GM21825 (cell line): ENCODE data around the gene SCYGR8.

Experiments
- ATAC-seq: cut with Tn5 transposase; IDR thresholded peaks from one replicate; pipeline ENCODE4 v1.9.1; 2021; ENCODE audit warnings: mild to moderate bottlenecking, moderate library complexity; ENCODE audit not compliant: unreplicated experiment

SCYGR8 gene

DNA sequence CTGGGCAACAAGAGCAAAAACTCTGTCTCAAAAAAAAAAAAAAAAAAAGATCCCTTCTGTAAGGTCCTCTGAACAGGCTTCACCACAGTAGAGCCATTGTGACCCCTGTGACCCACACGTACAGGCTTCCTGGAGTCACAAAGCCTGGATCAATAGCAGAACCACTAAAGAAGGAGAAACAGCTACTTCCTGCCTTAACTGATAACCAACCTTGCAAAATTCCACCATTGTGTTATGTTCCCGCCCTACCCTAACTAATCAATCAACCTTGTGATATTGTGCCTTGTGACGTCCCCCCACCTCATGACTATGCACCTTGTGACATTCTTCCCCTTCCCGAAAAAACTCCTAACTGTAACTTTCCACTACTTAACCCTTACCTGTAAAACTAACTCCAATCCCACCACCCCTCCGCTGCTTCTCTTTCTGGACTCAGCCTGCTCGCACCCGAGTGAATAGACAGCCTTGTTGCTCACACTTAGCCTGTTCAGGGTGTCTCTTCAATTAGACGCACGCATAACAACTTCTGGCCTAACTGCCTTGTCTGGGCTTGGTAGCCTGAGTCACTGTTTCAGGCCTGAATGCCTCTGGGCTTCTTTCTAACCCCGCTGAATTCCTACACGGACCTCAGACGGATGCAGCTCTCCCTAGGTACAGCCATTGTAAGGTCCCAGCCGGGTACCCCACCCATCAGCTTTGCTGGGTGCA, 13.9 kb downstream of the SCYGR8 start:
- ATAC-seq, result no peak

DNA sequence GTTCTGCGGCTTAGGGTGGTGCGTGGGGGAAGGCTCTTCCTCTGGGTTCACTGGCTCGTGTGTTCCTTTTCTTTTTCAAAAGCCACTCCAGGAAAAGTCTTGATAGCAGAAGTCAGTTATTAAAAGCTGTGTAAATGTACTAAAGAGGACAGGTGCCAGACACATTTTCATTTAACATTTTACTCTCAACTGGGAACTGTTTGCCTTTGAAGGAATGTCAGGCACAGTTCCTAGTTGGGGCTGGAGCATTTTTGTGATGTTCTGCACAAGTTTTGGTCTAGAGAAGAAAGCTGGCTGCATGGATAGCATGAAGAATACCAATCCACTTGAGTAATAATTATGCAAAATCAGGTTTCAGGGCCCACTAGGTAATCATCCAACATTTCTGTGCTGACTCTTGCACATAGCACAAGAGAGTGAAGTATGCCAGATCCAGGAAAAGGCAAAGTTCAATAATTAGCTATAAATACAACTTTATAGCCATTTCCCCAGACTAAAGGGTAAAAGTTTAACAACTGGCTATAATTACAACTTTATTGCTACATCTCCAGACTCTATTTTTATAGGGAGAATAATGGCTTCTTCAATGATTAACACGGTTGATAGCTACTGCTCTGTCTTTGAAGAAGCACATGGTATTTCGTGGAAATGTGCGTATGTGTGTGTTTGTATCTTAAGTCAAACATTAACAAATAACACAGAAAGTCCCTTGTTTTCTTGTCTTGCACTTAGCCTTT, 16.2 kb downstream of the SCYGR8 start:
- no peak for ATAC-seq

DNA sequence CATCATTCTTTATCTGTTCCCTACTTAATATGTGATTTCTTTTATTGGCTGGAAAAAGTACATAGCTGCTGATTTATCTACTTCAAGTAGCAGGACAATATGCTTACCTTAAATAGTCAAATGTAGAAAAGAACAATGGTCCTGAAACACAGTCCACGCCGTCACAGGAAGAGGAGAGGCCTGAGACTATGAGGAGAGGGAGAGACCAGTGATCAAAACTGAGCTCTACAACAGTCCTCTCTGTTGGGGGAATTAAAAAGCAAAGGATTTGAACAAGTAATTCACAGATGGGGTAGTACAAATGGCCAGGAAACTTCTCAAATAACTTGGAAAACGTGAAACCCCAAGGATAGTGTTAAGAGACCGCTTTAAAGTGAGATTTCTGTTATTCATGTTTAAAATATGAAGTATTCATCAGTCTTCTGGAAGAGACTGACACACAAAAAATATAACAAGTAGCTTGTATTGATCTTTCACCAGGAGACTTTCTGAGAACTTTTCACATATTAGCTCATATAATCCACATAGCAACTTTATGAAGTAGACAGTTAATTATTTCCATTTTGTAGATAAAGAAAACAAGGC, 20.2 kb downstream of the SCYGR8 start:
- ATAC-seq, result no peak

DNA sequence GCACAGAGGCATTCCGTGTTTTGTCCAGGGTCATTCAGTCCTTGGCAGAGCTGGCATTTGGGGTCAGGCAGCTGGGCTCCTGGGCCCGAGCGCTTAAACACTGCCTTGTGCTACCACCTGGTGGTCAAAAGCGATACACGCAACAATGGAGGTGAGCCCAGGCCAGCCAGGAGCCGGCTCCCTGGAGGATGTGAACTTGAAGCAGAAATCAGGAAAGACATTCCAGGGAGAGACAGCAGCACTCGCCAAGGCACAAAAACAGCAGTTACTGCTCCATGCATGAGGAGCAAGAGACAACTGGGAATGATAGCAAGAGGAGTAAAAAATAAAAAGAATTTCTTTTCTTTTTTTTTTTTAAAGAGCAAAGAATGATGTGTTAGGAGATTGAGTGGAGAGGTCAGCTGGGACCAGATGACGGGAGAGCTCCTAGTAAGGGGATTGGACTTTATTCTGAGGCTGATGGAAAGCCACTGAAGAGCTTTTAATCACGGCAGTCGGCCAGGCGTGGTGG, 20.7 kb downstream of the SCYGR8 start:
- ATAC-seq, result peak; percentile 98

DNA sequence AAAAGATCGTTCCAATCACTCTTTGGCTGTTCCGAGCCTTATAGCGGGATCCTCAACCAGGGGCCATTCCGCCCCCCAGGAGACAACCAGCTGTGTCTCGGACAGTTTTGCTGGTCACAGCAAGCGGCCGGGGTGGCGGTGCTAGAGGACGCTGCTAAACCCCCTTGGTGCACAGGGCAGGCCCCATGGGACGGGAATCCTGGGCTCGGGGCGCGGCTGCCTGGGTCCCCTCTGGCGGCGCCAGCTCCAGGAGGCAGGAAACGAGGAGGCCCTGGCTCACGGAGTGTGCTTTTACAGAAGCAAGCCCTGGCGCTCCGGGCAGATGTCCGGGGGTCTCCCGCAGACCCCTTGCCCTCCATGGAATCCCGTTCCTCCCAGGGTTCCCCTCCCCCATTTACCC, 22.1 kb downstream of the SCYGR8 start:
- ATAC-seq, result no peak

DNA sequence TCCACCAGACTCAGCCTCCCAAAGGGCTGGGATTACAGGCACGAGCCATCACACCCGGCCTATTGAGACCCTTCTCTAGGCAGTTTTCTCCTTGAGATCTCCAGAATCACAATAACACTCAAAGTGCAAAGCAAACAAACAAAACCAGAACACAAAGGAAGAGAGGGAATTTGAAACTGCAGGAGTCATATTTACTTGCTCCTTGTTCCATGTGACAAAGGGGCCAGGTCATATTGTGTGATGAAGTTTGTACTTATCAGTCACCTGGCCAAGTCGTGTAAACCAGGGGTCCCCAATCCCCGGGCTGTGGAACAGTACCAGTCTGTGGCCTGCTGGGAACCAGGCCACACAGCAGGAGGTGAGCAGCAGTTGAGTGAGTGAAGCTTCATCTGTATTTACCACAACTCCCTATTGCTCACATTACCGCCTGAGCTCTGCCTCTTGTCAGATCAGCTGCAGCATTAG, 26.5 kb downstream of the SCYGR8 start:
- no peak for ATAC-seq

DNA sequence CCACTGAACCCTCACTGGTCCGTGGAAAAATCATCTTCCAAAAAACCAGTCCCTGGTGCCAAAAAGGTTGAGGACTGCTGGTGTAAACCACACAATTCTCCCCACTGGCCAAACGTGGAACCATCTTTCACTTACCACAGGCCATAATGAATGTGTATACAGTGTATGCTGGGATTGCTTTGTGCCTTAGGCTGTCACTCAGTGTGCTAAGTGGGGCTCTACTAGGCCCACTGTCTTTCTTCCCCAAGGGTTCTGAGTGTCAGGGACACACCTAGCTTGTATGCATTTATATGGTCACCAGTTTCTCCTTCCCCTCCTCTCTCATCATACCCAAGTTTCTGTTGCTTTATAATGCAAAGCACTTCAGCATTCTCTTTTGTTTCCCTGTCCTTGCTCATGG, 27.2 kb downstream of the SCYGR8 start:
- ATAC-seq, result no peak

DNA sequence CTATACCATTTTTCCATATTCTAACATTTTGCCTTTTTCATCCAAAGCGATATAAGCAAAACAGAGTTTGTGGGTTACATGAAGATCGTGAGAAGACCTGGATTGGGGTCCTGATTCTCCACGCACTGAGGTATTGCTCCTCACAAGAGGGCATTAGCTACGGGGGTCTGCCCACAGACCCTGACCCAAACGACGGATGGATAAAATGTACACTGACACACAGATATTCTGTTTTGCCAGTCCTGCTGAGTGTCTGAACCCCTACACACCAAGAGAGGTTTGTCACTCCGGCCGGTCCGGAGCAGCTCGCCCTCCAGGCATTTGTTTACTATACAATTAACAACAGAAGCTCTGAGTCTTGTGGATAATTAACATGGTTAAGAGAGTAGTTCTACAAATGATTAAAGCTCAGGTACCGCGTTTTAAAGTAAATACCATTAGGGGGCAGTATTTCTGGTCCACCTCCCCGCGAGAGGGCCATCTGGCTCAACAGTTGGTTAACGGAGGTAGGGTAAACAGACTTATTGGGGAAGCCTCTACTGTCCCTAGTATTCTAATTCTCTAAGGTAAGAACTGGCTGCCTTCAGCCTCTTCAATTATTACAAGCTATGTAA, 28.4 kb downstream of the SCYGR8 start:
- no peak for ATAC-seq

DNA sequence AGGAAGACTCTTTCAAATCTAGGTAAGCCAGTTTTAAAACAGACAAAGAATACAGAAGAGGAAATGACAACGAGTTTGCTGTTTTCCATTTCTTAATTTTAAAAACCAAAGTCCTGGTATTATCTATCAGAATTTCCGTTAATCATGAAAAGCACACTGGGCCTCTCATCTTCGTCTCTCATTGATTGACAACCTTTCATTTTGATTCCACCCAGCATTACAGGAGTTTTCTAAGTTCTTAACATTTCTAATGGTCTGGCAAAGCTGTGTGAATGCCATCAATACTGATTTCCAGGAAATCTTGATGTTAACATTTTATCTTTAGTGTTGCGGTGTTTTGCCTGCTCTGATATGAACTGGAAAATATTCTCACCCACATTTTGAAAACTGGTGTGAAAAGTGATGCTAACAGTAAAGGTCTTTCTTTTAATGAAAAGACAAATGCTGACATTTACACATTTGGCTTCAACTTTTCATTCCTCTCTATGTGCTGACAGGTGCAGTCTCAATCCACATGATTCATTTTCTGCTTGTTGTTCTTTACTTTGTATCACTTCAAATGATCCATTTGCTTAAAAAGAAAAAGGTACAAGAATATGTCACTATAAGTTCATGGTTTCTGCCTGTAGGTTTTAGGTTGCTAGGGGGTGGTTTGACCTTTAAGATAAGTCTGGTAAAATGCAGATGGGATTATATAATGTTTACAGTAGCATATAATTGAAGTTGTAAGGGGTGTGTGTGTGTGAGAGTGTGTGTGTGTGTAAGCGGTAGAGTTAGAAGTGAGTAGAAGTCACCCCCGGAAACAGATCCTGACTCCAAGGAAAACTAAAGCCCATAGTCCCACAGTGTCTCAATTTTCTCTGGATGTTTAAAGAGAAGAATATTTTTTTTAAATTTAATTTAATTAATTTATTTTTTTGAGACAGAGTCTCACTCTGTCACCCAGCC, 29.5 kb downstream of the SCYGR8 start:
- no peak for ATAC-seq

DNA sequence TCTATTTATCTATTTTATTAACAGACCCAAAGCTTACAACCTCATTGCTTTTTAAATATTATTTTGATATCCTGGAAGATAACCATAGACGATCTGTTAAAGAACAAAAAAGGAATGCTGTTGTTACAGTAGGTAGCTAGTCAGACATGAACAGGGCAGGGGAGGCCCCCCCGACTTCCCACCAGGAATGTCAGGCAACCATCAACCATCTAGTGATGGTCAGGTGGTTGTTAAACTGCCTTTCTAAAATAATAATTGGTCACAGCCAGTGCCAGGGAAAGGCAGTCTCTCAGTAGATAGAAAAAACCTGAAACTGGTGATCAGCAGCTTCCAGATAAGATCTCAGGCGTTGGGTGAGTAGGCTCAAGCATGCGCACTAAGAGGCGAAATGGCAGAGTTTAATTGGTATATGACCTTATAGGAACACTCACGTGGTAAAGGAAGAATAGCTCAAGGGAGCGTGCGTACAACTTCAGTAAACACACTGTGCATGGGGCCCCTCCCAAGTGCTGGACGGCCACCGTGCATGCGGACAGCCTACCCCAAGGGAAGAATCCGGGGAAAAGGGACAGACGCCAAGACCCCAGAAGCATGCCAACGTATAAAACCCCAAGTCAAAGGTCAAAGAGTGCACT, 35.4 kb downstream of the SCYGR8 start:
- ATAC-seq, result no peak

DNA sequence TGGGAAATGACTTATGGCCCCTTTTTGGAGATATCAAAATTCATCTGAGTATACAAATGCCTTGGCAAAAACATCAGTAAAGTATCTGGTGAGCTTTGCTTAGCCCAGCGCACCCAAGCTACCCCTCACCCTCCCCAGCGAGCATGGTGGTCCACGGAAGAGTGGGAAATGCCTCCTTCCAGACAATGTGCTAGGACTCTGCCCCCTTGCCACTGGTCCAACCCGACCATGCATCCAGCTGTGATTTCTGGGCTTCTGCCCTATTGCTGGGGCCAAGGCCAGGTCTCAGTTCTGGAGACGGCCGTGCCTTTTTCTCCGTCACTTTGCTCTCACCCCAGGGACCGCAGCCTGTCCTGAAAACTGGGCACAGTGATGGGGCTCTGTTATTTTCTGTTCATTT, 36.1 kb downstream of the SCYGR8 start:
- ATAC-seq, result no peak

DNA sequence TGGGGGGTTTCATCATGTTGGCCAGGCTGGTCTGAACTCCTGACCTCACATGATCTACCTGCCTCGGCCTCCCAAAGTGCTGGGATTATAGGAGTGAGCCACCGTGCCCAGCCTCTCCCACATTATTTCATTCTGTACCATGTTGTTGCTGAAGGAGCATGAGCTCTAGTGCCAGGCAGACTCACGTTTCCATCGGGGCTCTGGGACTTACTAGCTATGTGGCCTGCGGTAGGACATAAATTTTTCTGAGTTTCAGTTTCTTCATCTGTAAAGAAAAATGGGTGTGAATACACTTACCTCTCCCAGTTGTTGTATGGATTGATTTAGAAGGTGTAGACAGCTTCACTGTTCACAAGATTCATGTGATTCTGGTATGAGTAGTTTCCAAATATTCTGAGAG, 37.1 kb downstream of the SCYGR8 start:
- no peak for ATAC-seq

DNA sequence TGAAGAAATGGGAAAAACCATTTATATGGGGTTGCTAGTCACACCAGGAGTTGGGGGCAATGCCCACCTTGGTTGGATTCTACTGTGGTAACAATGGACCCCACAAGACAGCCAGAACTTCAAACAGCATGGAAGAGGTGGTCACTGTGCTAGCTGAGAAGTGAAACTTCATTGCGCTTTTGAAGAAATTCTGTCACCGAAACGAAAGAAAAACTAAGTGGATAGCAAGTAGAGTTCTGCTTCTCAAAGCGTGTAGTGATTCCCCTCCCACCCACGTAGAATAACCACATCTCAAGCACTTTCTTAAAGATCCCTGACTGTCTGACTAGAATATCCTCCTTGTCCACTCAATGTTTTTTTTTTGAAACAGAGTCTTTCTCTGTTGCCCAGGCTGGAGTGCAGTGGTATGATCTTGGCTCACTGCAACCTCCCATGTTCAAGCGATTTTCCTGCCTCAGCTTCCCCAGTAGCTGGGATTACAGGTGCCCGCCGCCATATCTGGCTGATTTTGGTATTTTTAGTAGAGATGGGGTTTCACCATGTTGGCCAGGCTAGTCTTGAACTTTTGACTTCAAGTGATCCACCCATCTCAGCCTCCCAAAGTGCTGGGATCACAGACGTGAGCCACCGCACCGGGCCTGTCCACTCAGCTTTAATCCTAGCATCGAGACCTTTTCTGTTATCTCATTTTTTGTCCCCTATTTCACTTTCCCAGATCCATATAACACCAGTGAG, 37.9 kb downstream of the SCYGR8 start:
- ATAC-seq, result peak; percentile 98

DNA sequence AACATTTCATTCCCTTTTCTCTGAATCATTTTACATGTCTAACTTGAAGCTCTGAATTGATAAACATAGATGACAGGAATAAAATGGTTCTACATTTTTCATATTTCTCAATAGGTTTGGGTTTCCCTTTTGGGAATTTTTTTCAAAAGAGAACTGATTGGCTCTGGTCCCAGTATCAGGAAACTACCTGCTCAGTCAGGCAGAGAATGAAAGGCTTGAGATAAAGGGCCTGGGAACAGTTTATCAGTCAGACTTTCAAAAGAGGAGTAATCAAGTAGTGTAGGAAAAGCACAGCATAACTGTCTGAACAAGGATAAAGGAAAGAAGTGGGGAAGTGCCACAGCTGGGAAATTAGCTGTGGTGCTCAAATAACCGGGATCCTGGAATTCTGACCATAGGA, 39.6 kb downstream of the SCYGR8 start:
- ATAC-seq, result no peak

DNA sequence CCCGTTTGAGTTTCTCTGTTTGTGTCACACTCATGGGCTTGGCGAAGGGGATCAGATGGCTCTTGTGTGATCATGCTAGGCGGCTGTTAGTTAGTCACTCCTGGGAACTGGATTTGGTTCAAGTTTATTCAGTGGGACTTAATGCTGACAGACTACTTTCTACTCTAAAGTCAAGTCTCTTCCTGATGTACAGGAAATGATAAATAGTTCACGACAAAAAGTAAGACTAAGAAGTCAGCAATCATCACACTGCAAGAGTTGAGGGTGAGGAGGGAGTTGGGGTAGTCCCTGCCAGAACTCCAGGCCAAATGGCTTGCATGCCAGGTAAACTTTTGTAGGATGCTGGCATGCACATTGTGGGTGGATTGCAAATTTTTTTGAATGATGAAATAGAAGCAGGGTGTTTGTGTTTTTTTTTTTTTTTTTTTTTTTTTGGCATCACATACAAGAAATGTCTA, 42.9 kb downstream of the SCYGR8 start:
- ATAC-seq, result no peak

DNA sequence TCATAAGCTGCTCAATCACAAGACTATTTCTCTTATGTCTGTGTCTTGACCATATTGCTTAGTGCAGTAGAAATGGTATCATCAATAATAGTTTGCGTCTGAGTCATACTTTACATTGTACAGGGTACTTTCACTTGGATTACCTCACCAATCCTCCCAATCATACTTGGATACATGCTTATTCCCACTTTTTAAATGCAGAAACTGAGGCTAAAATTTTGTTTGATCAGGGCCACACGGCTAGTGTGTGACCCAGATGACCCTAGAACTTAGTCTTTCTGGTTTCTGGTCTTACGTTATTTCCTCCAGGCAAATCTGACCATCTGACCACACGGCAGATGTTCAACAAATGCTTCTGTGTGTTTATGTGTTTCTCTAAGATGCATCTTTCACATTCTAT, 44.1 kb downstream of the SCYGR8 start:
- ATAC-seq, result no peak

DNA sequence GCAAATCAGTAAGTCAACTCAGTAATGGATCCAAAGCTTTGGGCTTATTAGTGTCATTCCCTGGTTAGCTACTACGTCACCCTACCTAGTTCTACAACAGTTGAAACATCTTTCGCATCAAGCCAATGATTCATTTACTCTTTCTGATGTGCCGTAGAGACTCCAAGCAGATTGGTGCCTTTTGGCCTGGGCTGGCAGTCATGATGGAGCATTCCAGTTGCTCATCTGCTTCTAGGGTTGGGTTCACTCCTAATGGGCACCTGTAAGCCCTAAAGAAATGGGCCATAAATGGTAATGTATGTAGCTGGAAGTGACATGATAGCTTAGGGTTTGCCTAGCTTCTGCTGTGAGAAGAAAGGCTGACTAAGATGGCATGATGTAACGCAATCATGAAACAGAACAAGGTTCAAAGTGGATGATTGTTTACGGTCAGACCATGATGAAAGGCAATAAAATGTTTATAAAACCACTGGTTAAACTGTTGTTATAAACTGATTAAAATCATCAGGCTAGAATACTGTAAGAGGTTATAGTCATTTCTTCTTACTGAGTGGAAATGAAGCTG, 47.5 kb downstream of the SCYGR8 start:
- ATAC-seq, result no peak
